ENCODE measurements around the gene TRMT11. TPM values are rescaled to one million over a fixed set of nuclear protein-coding genes. Genes with fewer than 3 reads are reported as not detected.

The TRMT11 gene
- total RNA-seq, 1 donor from 2014 or later, result 105 TPM

DNA sequence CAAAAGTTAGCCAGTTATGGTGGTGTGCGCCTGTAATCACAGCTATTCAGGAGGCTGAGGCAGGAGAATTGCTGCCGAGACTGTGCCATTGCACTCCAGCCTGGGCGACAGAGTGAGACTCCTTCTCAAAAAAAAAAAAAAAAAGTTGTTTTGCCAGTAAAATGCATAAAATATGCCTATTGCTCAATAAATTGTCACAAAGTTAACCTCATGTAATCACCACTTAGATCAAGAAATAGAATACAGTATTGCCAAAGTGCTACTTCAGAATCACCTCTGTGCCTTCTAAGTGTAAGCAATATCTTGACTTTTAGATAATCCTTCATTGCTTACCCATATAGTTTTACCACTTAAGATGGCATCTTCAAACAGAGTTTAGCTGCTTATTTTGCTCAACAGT is 80.7 kb downstream of the TRMT11 start:
- H3F3A ChIP-seq (ENCODE audit: low read depth), result no peaks in the 10 kb centered on the region
- no peaks in the 10 kb centered on the region for H3K4me1 ChIP-seq
- Mint-ChIP-seq H3K9me3 (no peaks in the 10 kb centered on the region), H3K36me3 (peaks cover 16% of the 10 kb centered on the region), H3K4me3 (no peak overlapping the region), H3K4me1 (peaks cover 9% of the 10 kb centered on the region), H3K27ac (no peak overlapping the region), H3K27me3 (ENCODE audit: insufficient read depth, low read depth) (peaks cover 6% of the 10 kb centered on the region)
- no peak overlapping the region for H3K4me3 ChIP-seq
- no peaks in the 10 kb centered on the region for H4K20me1 ChIP-seq (ENCODE audit: low read depth)
- H3K9me3 ChIP-seq (ENCODE audit: low read depth), result no peaks in the 10 kb centered on the region
- H3K79me2 ChIP-seq (ENCODE audit: low read depth), result no peaks in the 10 kb centered on the region
- no peaks in the 10 kb centered on the region for H3K36me3 ChIP-seq
- no peak for TF ChIP-seq EZH2 (IDR thresholded peaks at IDR 0.05)
- TF ChIP-seq, protein P1, sequence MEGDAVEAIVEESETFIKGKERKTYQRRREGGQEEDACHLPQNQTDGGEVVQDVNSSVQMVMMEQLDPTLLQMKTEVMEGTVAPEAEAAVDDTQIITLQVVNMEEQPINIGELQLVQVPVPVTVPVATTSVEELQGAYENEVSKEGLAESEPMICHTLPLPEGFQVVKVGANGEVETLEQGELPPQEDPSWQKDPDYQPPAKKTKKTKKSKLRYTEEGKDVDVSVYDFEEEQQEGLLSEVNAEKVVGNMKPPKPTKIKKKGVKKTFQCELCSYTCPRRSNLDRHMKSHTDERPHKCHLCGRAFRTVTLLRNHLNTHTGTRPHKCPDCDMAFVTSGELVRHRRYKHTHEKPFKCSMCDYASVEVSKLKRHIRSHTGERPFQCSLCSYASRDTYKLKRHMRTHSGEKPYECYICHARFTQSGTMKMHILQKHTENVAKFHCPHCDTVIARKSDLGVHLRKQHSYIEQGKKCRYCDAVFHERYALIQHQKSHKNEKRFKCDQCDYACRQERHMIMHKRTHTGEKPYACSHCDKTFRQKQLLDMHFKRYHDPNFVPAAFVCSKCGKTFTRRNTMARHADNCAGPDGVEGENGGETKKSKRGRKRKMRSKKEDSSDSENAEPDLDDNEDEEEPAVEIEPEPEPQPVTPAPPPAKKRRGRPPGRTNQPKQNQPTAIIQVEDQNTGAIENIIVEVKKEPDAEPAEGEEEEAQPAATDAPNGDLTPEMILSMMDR (IDR thresholded peaks at IDR 0.05), result no peak
- TF ChIP-seq EZH2phosphoT487 (IDR thresholded peaks at IDR 0.05), result no peak
- no peak overlapping the region for H3K27ac ChIP-seq
- H3K27me3 ChIP-seq, result no peaks in the 10 kb centered on the region
- H3K9ac ChIP-seq, result no peak overlapping the region
- no peak overlapping the region for H3K4me2 ChIP-seq
- H2AFZ ChIP-seq (replicated peaks), result no peak overlapping the region
- no peak for DNase-seq (ENCODE audit: low spot score)

DNA sequence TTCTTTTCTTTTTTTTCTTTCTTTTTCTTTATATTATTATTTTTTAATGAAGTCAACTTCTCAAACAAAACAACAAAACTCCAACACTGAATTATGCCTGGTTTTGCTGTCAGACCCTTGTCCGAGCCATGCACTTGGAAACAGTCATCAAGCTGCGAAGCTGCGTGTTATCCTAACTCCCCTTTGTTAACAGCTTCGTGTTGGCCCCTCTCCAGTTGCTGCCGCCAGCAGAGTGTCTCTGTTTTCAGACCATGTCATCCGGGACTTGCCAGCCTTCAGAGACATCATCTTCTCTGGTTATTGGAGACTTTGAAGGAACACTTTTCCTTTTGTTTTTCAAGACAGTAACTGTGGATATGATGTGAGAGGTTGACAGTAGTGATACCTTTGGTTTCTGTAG is 83.1 kb downstream of the TRMT11 start:
- peaks cover 3% of the 10 kb centered on the region for H3K9me3 Mint-ChIP-seq
- H3K4me2 ChIP-seq, result no peak overlapping the region
- no peak overlapping the region for H3K4me3 ChIP-seq
- H2AFZ ChIP-seq (replicated peaks), result no peak overlapping the region
- no peaks in the 10 kb centered on the region for H3K27me3 ChIP-seq
- H4K20me1 ChIP-seq (ENCODE audit: low read depth), result no peaks in the 10 kb centered on the region
- no peaks in the 10 kb centered on the region for H3K4me1 Mint-ChIP-seq
- no peak overlapping the region for H3K27ac ChIP-seq
- no peak for DNase-seq (ENCODE audit: low spot score)
- TF ChIP-seq EZH2 (IDR thresholded peaks at IDR 0.05), result no peak
- TF ChIP-seq, protein P1 (IDR thresholded peaks at IDR 0.05), result no peak
- TF ChIP-seq EZH2phosphoT487 (IDR thresholded peaks at IDR 0.05), result no peak
- H3K27ac Mint-ChIP-seq, result no peak overlapping the region
- H3K4me3 Mint-ChIP-seq, result no peak overlapping the region
- H3K36me3 ChIP-seq, result no peaks in the 10 kb centered on the region
- H3K4me1 ChIP-seq, result peaks cover under 1% of the 10 kb centered on the region
- no peaks in the 10 kb centered on the region for H3F3A ChIP-seq (ENCODE audit: low read depth)
- no peaks in the 10 kb centered on the region for H3K9me3 ChIP-seq (ENCODE audit: low read depth)
- H3K36me3 Mint-ChIP-seq, result peaks cover 24% of the 10 kb centered on the region
- no peaks in the 10 kb centered on the region for H3K79me2 ChIP-seq (ENCODE audit: low read depth)
- H3K9ac ChIP-seq, result no peak overlapping the region
- H3K27me3 Mint-ChIP-seq (ENCODE audit: insufficient read depth, low read depth), result peaks cover 2% of the 10 kb centered on the region

DNA sequence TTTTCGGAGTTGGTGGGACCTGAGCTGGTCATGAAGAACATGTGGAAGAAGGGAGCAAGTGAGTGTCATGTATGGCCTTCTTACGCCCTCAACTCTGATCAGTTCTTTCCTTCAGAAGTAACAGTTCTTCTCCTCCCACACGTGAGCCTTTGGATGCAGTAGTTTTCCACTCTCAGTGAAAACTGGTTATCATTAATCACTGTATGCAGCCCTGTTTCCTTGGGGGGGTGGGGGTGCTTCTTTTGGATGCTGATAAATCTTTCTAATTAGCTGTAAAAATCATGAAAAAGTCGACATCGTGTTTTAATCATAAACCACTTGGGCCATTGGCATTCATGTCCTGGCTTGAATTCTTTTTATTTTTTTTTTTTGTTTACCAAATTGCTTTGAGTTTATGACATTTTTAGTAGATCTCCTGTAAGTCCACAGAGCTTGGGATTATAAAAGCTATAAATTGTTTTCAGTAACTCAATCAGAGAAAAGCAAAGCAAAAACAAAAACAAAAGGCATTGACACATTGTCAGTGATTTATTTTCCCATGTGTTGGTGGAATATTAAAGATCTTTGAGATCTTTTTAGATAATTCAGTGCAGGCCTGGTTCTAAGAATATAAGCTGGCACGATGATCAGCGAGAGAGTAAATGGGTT is 84.8 kb downstream of the TRMT11 start:
- Mint-ChIP-seq H3K27ac (no peak overlapping the region), H3K4me3 (no peak overlapping the region), H3K36me3 (peaks cover 26% of the 10 kb centered on the region), H3K27me3 (ENCODE audit: insufficient read depth, low read depth) (no peaks in the 10 kb centered on the region), H3K9me3 (peaks cover 3% of the 10 kb centered on the region), H3K4me1 (no peaks in the 10 kb centered on the region)
- H3K27ac ChIP-seq, result no peak overlapping the region
- H3K4me3 ChIP-seq, result no peak overlapping the region
- H4K20me1 ChIP-seq (ENCODE audit: low read depth), result no peaks in the 10 kb centered on the region
- no peaks in the 10 kb centered on the region for H3K79me2 ChIP-seq (ENCODE audit: low read depth)
- H3K4me2 ChIP-seq, result no peak overlapping the region
- no peak overlapping the region for H2AFZ ChIP-seq (replicated peaks)
- TF ChIP-seq EZH2phosphoT487 (IDR thresholded peaks at IDR 0.05) (no peak), EZH2 (IDR thresholded peaks at IDR 0.05) (no peak)
- TF ChIP-seq, protein P1 (IDR thresholded peaks at IDR 0.05), result no peak
- H3F3A ChIP-seq (ENCODE audit: low read depth), result no peaks in the 10 kb centered on the region
- H3K36me3 ChIP-seq, result no peaks in the 10 kb centered on the region
- H3K4me1 ChIP-seq, result peaks cover 9% of the 10 kb centered on the region
- DNase-seq (ENCODE audit: low spot score), result no peak
- H3K9ac ChIP-seq, result no peak overlapping the region
- H3K9me3 ChIP-seq (ENCODE audit: low read depth), result no peaks in the 10 kb centered on the region
- no peaks in the 10 kb centered on the region for H3K27me3 ChIP-seq
